Endometrium (tissue), 2 donors: ENCODE results near the gene IL17B.

Experiments used
- FAIRE-seq: peaks from 2 replicates; lab custom pipeline; 2012; peaks lifted over from hg19 to GRCh38; lab: Jason Lieb, UNC
- donor health status: control.
- donor health status: control.

IL17B gene

DNA sequence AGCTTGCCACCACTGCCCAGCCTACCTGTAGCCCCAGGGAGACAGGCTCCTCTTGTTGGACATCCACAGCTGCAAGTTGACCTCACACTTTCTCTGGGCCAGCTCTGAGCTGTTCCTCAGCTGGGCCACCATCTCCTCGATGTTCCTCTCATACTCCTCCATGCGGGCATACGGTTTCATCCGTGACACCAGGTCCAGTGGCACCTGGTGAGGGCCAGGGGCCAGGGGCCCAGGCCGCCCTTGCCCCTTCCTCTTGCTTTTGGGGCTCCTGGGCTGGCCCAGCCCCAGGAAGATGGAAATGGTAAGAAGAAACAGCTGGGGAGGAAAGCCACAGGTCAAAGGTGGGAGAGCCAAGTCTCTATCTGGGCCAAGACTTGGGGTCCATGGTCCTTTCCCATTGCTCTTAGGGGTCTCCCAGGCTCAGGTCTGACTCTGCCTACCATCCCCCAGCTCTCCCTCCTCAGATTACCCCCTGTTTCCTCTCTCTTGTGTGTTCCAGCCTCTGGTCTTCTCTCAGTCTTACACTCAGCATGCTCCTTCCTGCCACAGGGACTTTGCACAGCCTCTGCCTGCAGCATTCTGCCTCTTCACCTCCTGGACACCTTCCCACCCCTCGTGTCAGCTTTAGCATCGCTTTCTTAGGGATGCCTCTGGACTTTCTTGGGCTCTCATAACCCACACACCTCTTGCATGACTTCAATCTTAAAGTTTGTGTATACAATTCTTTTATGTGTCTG, 2.2 kb downstream of the IL17B start:
- FAIRE-seq: no peak

- FAIRE-seq: no peak
These were observed 3.0 kb downstream of the IL17B start for GRCh38 chr5:149376104-149376503.

DNA sequence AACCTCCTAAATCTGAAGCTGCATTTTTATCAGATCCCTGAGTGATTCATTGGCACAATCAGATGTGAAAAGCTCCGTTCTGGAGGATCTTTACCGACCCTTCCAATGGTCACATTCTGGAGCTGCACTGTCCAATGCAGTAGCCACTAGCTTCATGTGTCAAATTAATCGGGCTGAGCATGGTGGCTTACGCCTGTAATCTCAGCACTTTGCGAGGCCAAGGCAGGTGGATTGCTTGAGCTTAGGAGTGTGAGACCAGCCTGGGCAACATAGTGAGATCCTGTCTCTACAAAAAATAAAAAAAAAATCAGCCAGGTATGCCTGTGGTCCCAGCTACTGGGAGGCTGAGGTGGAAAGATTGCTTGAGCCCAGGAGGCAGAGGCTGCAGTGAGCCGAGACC, 3.7 kb downstream of the IL17B start:
- FAIRE-seq: no peak

- no peak for FAIRE-seq
These were observed 4.3 kb downstream of the IL17B start for GRCh38 chr5:149374801-149375200.

DNA sequence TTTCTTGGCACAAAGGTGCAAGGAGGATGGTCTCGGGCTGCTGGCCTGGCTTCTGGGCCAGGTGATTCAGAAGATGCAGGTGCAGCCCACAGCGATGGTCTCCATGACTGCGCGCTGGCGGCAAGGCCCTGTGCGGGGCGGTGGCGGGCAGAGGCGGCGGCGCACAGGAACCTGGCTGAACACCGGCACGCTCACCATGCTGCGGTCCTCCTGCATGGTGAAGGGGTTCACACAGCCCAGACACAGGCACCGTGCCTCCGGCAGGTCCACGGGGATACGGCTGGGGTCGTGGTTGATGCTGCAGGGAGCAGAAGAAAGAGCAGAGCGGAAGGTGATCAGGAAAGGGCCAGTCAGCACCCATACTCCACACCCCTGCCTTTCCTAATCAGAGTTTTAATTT, 4.8 kb downstream of the IL17B start:
- no peak for FAIRE-seq

GRCh38 chr5:149372932-149373331, 6.2 kb downstream of the IL17B start:
- no peak for FAIRE-seq

- no peak for FAIRE-seq
These were observed 6.9 kb downstream of the IL17B start for GRCh38 chr5:149372076-149372795.

DNA sequence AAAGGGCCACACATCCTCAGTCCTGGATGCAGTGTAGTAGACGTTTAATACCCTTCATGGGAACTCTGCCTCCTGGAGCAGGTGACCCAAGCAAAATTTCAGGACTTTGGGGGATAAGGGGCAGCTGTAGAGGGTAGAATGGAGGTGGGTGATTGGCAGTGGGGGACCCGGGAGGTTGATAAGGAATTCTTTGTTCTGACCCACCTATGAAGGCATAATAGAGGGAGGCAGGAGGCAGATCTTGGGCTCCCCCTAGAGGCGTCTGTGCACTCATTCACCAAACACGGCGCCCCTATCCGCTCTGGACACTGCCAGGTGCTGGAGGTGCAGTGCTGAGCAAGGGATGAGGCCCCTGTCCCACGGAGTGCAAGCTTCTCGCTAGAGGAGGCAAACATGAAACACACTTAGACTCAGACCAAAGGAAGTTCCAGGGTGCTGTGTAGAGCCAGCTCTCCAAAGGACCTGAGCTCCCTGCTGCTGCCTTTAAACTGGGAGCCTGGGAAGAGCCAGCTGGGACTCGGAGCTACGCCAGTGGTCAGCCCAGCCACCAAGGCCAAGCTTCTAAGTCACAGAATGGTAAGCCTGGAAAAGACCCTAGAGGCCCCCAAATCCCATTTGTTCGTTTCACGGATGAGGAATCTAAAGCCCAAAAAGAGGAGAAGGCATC, 7.7 kb downstream of the IL17B start:
- no peak for FAIRE-seq

DNA sequence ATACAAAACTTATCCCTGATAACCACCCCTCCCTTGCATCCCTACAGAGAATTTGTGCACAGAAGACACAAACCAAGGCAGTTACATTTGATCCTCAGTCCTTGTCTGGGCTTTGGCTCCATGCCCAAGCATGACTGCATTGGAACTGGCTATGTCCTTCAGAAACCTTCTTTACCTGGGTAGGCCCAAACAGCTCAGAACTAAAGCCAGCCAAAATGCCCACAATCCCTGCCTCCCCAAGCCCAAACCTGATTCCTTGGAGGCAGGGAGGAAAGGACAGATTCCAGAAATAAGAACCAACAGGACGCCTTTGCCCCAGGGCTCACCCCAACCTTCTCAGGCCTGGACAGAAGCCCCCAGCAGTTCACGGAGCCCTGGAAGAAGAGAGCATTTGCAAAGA, 8.2 kb downstream of the IL17B start:
- FAIRE-seq: no peak

- no peak for FAIRE-seq
These were observed 11.0 kb downstream of the IL17B start for GRCh38 chr5:149367972-149368645.

GRCh38 chr5:149367249-149367971, 11.7 kb downstream of the IL17B start:
- no peak for FAIRE-seq

GRCh38 chr5:149366169-149366729, 12.8 kb downstream of the IL17B start:
- no peak for FAIRE-seq

- FAIRE-seq: no peak
These were observed 13.7 kb downstream of the IL17B start for GRCh38 chr5:149365418-149365817.

- no peak for FAIRE-seq
These were observed 14.4 kb downstream of the IL17B start for GRCh38 chr5:149364719-149365118.

GRCh38 chr5:149363936-149364335, 15.2 kb downstream of the IL17B start:
- FAIRE-seq: no peak

DNA sequence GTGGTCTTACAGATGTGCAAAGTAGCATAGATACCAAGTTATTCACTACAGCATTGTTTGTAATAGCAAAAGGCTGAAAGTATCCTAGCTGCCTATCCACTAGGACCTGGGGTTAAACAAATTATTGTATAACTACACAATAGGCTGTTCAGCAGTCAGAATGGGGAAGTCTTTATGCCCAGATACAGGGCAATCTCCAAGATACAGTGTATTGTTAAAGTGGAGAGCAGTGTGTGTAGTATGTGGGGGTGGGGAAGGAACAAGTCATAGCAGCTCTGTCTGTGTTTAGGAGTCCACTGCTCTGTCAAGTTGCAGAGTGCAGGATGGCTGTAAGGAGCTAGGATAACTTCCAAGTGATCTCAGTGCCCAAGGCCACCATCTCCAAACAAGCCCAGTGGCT, 15.7 kb downstream of the IL17B start:
- no peak for FAIRE-seq

- FAIRE-seq: no peak
These were observed 16.6 kb downstream of the IL17B start for GRCh38 chr5:149362541-149362940.

DNA sequence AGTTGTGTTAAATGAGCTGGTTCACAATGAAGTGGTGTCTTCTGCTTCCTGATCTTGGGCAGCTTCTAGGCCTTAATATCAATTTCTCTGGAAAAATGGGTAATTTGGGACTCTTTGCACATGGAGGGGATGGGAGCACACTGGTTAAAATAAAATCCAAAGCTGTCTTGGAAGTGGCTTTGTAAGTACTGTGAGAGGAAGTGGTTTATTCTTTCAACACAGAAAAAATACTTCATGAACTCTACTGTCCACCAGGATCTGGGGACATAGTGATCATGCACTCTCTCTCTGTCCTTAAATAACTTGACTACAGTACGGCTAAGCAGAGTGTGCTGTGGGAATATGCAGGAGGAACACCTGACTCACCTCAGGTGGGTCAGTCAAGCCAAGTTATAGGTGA, 18.8 kb downstream of the IL17B start:
- no peak for FAIRE-seq

DNA sequence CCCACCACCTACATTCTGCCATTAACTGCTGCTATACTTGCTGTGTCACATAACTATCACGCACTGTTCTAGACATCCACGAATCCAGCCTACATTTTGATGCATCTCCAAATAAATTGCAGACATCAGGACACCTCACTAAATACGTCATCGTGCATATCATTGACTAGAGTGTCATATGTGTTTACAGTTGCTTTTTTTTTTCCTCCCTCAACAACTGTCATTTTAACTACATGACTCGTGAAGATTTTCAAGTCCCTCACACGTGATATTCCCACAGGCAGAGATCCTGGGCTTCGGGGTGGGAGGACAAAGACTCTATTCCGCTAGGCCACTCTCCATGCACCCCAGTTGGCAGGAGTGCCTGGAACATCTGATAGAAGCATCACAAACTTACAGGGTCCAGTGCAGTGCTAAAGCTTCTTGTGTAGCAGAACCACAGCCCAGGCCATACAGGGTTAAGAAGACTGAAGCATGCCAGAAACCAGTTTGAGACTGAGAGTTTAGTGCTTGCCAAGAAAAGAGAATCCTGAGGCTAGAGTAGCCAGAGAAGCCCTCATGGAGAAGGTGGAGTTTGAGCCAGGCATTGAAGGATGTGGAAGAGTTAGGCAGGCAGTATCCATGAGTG, 20.1 kb downstream of the IL17B start:
- no peak for FAIRE-seq

DNA sequence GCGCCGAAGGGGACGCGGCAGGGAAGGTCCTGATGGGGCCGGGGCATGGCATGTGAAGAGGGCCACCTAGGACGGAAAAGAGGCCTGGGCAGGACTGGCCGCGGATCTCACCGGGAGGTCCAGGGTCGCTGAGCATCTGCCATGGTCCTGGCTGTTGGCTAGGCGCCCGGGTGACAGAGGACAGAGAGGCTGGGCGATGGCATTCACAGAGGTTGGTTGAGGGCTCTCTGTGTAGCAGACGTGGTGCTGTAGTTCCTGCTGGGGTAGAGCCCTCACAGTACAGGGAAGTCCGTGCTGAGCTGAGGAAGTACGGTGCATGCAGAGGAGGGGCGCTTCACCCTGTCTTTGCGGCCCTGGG, 20.8 kb downstream of the IL17B start:
- no peak for FAIRE-seq
